C4-2B (cell line): ENCODE data around the gene SLC30A1.

Source experiments
- CTCF ChIP-seq: fragments of 450-650 bp; conservative IDR thresholded peaks from 2 replicates; pipeline ENCODE4 v1.5.1; 2017; ENCODE audit warnings: mild to moderate bottlenecking
- ZFX ChIP-seq: fragments of 450-650 bp; IDR thresholded peaks from 2 replicates; pipeline ENCODE4 v1.6.1; 2017

DNA sequence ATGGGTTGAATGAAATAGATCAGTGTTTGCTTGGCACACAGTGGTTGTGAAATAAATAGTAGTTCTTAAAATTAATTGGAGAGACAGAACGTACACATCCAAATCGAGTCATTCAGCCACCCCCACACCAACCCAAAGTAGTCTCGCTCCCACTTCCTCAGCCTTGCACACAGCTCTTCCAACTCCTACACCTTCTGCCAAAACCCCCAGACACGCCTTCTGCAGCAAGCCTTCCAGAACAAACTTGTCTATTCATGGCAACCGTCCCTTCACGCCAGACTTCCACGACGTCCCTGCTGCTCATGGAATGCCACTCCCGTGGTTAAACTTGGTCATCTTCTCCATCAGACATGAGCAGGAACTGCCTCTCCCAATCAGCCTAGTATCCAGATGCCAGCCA, 49.5 kb downstream of the SLC30A1 start:
- no peak for TF ChIP-seq ZFX
- TF ChIP-seq CTCF: no peak
